ENCODE data around the gene DGKZ.

DGKZ gene

DNA sequence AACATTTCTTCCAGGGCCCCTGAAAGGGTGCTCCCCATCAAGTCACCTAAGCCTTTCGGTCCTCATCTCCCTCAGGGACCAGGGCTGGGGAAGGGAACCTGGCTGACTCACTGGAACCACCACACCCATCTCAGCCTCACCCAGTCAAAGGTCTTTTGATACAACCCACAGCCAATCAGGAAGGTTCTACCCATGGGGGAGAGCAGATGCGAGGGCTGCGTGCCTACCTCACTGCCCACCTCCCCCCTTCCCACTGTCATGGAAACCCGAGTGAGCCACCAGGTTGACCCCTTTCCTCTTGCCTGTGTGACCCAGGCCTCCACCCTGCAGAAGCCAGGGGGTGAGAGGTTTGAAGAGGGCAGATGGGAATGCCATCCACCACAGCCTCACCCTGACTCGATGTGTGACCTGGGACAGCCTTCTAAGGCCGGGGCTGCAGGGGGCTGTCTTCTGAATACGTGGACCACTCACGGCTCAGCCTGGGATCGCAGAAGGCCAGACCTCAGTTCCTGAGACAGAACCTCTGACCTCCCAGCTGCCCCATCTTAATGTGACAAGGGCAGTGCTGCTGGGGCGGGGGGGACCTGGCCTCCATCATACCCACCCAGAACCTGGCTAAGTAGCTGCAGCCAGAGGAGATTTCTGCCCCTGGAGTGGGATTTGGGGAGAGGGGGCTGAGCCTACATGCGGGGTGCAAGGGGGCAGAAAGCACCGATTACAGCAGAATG lies 36.9 kb downstream of the DGKZ start:
- no peak overlapping the region for H3K4me3 ChIP-seq (ENCODE audit: control insufficient read depth, low read depth, low read length)
- TF ChIP-seq, protein P1, sequence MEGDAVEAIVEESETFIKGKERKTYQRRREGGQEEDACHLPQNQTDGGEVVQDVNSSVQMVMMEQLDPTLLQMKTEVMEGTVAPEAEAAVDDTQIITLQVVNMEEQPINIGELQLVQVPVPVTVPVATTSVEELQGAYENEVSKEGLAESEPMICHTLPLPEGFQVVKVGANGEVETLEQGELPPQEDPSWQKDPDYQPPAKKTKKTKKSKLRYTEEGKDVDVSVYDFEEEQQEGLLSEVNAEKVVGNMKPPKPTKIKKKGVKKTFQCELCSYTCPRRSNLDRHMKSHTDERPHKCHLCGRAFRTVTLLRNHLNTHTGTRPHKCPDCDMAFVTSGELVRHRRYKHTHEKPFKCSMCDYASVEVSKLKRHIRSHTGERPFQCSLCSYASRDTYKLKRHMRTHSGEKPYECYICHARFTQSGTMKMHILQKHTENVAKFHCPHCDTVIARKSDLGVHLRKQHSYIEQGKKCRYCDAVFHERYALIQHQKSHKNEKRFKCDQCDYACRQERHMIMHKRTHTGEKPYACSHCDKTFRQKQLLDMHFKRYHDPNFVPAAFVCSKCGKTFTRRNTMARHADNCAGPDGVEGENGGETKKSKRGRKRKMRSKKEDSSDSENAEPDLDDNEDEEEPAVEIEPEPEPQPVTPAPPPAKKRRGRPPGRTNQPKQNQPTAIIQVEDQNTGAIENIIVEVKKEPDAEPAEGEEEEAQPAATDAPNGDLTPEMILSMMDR (conservative IDR thresholded peaks at IDR 0.05; ENCODE audit: control insufficient read depth, insufficient read depth, low read depth, low read length) = no peak
- DNase-seq (ENCODE audit: low read depth) = no peak

DNA sequence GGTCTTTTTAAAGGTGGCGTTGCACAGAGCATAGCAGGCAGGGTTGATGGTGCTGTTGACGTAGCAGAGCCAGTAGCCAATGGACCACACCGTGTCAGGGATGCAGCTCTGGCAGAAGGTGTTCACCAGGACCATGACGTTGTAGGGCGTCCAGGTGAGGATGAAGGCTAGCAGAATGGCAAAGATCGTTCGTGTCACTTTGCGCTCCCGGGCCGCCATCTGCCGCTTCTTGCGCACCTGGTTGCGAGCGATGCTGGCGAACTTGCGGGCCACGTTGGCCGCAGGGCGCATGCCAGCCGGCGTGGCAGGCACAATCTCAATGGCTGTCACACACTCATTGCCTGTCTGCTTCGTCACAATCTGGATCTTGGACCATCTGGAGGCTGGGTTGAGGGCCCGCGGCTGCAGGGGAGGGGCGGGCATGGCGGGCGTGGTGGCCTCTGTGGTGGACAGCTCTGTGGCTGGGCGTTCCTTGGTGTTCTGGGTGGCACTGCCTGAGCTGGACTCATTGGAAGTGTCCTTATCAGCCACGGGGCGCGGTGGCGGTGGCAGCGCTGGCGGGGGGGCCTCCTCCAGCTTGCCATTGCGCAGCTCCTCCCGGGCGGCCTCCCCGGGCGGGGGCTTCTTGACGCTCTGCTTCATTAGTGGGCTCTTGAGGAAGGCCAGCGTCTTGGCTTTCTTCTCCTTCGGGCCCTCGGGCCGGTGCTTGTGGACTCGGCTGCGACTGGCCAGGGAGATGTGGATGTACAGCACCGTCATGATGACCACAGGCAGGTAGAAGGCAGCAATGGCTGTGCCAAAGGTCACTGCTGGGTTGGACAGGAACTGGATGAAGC lies 38.1 kb downstream of the DGKZ start:
- TF ChIP-seq, protein P1 (conservative IDR thresholded peaks at IDR 0.05; ENCODE audit: control insufficient read depth, insufficient read depth, low read depth, low read length) = no peak
- DNase-seq (ENCODE audit: low read depth) = no peak

DNA sequence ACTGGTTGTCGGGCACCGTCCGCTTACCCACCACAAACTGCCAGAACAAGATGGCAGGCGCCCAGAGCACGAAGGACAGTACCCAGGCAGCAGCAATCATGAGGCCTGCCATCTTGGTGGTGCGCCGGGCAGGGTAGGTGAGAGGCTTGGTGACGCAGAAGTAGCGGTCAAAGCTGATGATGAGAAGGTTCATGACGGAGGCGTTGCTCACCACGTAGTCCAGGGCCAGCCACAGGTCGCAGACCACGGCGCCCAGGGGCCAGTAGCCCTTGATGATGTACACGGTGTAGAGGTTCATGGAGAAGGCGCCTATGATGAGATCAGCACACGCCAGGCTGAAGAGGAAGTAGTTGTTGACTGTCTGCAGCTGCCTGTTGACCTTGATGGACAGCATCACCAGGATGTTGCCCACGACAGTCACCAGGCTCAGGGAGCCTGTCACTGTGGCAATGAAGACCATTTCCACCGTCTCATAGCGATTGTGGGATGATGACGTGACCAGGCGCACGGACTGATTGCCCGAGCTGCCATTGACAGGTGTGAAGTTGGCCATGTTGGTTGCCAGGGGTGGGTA lies 38.8 kb downstream of the DGKZ start:
- no peak overlapping the region for H3K4me3 ChIP-seq (ENCODE audit: control insufficient read depth, low read depth, low read length)
- DNase-seq (ENCODE audit: low read depth) = no peak
- TF ChIP-seq, protein P1 (conservative IDR thresholded peaks at IDR 0.05; ENCODE audit: control insufficient read depth, insufficient read depth, low read depth, low read length) = no peak

More for the DNA sequence above, 38.1 kb downstream of the DGKZ start:
- no peak overlapping the region for H3K4me3 ChIP-seq (ENCODE audit: control insufficient read depth, low read depth, low read length)

DNA sequence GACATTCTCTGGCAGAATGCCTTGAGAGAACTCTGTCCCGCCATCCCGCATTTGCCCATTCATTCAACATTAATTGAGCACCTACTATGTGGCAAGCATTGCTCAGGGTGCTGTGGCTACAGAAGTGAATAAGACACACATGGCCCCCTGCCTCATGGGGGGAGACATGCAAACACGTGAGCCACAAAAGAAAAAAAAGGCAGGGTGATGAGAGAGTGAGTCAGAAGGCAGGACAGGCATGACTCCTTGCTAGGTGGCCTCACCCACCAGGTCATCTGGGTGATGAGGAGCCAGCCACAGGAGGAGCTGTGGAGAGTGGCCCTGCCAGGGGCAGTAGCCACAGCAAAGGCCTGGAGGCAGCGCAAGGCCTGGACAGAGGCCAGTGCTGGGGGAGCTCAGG lies 39.4 kb downstream of the DGKZ start:
- TF ChIP-seq, protein P1 (conservative IDR thresholded peaks at IDR 0.05; ENCODE audit: control insufficient read depth, insufficient read depth, low read depth, low read length) = no peak
- no peak overlapping the region for H3K4me3 ChIP-seq (ENCODE audit: control insufficient read depth, low read depth, low read length)
- DNase-seq (ENCODE audit: low read depth) = peak; percentile 52

DNA sequence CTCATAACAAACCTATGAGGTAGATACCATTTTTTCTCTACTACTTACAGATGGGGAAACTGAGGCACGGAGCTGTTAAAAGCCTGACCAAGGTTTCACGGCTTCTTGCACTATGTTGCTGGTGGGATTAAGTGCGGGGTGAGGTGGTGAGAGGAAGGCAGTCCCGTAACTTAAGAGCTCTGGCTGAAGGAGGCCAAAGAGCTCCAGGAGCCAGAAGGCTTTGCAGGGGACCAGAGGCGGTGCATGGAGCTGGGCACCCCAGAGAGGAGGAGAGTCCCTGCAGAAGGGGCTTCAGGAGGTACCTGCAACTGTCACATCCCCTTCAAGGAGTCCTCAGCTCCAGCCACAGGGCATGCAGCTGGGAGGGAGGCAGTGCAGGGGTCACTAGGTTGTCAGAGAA lies 40.2 kb downstream of the DGKZ start:
- TF ChIP-seq, protein P1 (conservative IDR thresholded peaks at IDR 0.05; ENCODE audit: control insufficient read depth, insufficient read depth, low read depth, low read length) = no peak
- H3K4me3 ChIP-seq (ENCODE audit: control insufficient read depth, low read depth, low read length) = no peak overlapping the region

DNA sequence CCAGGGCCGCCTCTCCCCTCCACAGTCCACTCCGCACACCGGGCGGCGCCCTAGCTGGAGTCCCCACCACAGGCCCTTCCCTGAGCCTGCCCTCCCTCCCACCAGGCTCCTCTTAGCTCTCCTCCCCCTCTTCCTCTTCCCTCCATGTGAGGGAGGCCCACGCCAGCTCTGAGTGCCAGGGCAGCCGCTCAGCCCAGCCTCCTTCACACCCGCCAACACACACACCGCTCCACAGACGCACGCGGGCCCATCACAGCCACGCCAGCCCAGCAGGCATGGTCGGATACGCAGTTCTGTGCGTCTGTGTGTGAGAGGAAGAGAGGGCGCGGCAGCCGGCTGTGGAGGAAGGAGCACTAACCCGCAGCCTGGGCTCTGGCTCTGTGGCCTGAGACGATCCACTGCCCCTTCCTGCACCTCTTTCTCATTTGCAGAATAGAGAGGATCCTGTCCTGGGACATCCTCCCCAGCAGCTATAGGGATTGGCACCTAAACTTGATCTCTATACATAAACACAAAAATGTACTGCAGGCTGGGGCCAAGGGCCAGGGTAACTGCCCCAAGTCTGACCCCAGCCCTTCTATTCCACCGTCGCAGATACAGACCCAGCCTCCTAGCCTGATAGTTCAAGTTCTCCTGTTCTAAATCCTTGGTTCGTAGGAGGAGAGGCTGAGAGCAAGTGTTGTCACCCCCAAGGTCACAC lies 40.8 kb downstream of the DGKZ start:
- TF ChIP-seq, protein P1 (conservative IDR thresholded peaks at IDR 0.05; ENCODE audit: control insufficient read depth, insufficient read depth, low read depth, low read length) = no peak
- H3K4me3 ChIP-seq (ENCODE audit: control insufficient read depth, low read depth, low read length) = no peak overlapping the region
- no peak for DNase-seq (ENCODE audit: low read depth)

More for the DNA sequence above, 40.2 kb downstream of the DGKZ start:
- DNase-seq (ENCODE audit: low read depth) = no peak

Data from fibroblast of mammary gland (primary cell).